Sigmoid colon (tissue), 4 donors: ENCODE data around the gene VWA3A.
"Not testable (repeated sequence)": the region's sequence is repeated elsewhere in the genome, so short reads cannot be mapped to it uniquely, and the experiment has no call there.

Experiments
- CTCF ChIP-seq, 4 experiments: fragments of 450-650 bp in 3 of 4; fragments of 200-600 bp in 1 of 4; IDR thresholded peaks; one replicate each; pipeline ENCODE4 v1.5.1; 2016 to 2019; ENCODE audit warnings: antibody characterized with exemption in 4 of 4, mild to moderate bottlenecking in 3 of 4, moderate library complexity in 2 of 4
- EP300 ChIP-seq, 4 donors: sonication (generic); formaldehyde crosslinking; IDR thresholded peaks; one replicate each; pipeline ENCODE4 v1.6.1; 2017; ENCODE audit warnings: antibody characterized with exemption in 4 of 4
- POLR2A ChIP-seq, 2 donors: fragments of 450-650 bp; IDR thresholded peaks; one replicate each; pipeline ENCODE4 v1.6.1; 2016; ENCODE audit warnings: antibody characterized with exemption in 2 of 2, mild to moderate bottlenecking in 2 of 2, moderate library complexity in 2 of 2
- POLR2AphosphoS5 ChIP-seq, 4 donors: sonication (generic); formaldehyde crosslinking; IDR thresholded peaks; one replicate each; pipeline ENCODE4 v1.6.1; 2017; ENCODE audit warnings: antibody characterized with exemption in 4 of 4

GRCh38 chr16:22196559-22197168, 104.3 kb downstream of the VWA3A start:
- TF ChIP-seq CTCF, POLR2A, POLR2AphosphoS5, EP300 (IDR thresholded peaks at IDR 0.05): not testable (repeated sequence)
